ENCODE data around the gene SEMA4D.
"Not testable (repeated sequence)": the region's sequence is repeated elsewhere in the genome, so short reads cannot be mapped to it uniquely, and the experiment has no call there.

The SEMA4D gene

GRCh38 chr9:89482901-89483361, 15.0 kb downstream of the SEMA4D start:
- no peak for DNase-seq (ENCODE audit: low read depth in 2 of 2)

DNA sequence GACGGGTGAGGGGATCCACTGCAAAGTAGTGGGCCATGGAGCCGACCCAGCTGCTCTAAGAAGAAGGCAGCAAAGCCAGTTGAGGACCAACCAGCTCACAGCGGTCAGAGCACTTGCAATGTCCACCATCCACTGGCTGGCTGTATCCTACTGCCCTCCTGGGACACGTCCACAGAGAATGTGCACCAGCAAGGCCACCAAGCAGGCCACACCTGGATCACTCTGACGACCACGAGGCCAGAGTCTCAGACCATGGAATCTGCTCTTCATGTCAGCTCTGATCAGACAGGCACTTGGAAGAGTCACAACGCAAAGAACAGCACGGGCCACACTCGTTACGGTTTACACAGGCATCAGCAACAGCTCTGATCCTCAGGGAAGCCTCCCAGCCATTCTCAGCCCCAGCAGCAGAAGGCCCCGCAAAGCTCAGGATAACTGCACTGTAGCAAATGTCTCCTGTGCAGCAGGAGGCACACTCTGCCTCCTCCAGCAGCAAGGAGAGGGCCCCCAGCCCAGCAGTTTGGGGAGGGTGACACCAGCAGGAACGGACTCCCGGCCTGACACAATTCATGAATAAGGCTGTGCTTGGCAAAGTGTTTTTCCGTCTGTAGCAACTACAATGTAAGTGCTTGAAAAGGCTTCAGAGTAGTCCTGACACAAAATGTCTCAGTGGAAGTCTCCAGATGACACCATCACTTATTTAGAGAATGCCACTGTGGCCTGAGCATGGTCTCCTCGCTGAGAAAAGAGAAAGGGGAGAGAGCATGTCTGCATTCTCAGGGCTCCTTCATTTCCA, 15.7 kb downstream of the SEMA4D start:
- no peak for DNase-seq (ENCODE audit: low read depth in 2 of 2)

DNA sequence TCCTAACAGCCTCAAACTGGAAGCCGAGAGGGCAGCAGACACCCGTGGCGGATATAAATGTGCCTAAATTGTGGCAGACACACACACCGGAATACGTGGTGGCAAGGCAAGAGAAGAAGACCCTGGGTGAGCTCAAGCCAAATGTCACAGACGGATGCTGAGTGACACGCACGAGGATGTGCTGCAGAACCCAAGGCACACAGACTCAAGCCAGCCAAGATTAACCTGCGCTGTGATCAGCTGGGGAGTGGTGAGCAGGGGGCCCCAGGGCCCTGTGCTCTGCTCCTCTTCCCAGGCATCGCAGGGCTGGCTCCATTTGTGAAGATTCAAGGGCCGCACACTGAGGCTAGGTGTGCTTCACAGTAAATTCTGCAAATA, 16.4 kb downstream of the SEMA4D start:
- no peak for DNase-seq (ENCODE audit: low read depth in 2 of 2)

DNA sequence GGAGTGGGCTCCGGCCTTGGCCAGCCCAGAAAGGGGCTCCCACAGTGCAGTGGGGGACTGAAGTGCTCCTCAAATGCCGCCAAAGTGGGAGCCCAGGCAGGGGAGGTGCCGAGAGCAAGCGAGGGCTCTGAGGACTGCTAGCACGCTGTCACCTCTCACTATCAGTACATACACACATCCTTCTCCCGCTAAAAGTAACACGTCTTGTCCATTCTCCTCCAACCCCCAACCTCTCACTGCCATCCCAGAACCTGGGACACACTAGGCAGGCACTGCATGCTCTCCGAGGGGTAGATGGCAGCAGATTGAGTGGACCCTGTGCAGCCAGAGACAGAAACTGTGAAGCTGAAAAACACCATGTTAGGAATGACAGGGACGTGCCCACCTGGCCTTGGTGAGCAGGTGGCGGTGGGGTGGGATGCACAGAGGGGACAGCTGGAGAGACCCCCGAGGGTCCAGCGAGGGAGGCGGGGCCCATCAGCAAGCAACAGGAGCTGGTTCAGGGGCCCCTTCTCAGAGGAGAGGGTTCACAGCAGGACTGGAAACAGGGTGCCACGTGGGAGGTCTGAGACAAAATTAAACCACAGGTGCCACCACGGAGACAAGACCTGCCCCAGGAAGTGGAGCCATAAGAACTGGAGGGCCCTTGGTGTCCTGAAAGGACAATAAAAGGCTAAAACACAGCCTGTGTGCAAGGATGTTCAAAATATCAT, 16.9 kb downstream of the SEMA4D start:
- DNase-seq (ENCODE audit: low read depth in 2 of 2), result no peak

- not testable (repeated sequence) for DNase-seq (ENCODE audit: low read depth in 2 of 2)
These were observed 17.5 kb downstream of the SEMA4D start for GRCh38 chr9:89480372-89480771.

GRCh38 chr9:89479669-89480011, 18.3 kb downstream of the SEMA4D start:
- not testable (repeated sequence) for DNase-seq (ENCODE audit: low read depth in 2 of 2)

DNA sequence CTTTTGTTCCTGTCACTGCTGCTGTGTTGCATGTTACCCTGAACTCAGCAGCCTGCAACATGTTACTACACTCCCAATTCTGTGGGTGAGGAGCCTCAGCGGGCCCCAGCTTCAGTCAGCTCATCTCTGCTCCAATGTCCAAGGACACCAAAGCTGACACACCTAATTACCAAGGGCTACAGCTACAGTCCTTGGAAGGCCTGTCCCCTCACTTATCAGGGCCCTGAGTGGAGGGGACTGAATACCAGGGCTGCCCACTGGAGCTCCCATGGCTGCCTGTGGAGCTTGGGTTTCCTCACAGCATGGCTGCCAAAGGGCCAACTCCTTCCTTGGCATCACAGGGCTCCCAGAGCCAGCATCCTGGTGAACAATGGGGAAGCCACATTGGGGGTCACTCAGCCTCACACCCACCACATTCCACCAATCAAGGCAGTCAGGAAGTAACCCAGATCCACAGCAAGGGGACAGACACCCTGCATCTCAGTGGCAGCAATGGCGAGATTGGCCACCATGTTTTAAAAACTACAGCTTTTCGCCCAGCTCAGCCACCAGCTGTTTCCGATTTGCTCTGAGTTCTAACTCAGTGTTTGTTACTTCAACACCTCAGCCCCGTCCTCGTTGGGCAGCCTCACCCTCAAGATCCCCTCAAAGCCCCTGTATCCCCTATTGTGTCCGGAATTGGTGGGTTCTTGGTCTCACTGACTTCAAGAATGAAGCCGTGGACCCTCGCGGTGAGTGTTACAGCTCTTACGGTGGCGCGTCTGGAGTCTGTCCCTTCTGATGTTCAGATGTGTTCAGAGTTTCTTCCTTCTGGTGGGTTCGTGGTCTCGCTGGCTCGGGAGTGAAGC, 18.9 kb downstream of the SEMA4D start:
- DNase-seq (ENCODE audit: low read depth in 2 of 2), result no peak

DNA sequence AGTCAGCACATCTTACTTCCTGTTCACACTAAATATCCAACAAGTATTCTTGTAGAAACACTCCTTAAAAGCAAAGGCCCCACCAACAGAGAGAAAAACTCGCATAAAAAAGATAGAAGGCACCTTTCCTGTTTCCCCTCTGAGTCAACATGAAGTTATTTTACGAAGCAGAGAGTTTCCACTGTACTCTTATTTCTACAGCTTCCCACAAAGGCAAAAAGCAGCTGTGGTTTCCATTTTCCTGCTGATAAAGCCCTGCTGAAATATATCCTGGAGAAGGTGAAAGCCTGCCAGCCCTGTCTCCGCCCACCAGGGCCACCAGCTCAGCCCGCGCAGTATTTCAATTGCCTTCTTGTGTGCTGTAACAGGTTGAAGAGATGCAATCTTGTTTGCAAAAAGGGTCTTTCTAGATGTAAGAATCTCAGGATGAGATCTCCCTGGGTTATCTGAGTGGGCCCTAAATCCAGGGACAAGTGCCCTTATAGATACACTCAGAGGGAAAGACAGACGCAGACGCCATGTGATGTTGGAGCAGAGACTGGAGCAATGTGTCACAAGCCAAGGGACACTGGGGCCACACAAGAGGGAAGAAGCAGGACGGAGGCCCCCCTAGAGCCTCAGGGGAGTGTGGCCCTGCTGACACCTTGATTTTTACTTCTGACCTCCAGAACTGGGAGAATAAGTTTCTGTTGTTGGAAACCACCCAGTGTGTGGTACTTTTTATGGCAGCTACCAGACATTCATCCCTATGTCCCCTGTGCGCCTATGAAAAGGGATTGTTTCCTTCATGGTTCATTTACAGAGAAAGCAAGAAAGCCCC, 19.9 kb downstream of the SEMA4D start:
- no peak for DNase-seq (ENCODE audit: low read depth in 2 of 2)

- DNase-seq (ENCODE audit: low read depth in 2 of 2), result no peak
These were observed 20.5 kb downstream of the SEMA4D start for GRCh38 chr9:89477384-89477783.

DNA sequence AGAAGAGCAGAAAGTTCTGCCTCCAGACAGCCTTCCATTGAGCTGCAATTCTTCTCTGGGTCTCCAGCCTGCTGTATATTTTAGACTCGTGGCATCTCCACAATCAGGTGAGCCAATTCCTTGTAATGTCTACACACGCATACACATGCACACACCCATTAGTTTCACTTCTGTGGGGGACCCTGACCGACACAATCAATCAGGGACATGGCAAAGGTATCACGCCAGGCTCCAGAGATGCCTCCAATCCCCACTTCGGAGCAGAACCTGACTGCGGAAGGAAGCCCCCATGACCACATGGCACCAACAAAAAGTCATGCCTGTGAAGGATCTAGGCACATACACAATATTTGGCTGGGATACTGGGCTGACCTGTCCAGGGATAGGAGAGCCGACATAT, 21.4 kb downstream of the SEMA4D start:
- no peak for DNase-seq (ENCODE audit: low read depth in 2 of 2)

- DNase-seq (ENCODE audit: low read depth in 2 of 2), result no peak
These were observed 21.9 kb downstream of the SEMA4D start for GRCh38 chr9:89475891-89476440.

- no peak for DNase-seq (ENCODE audit: low read depth in 2 of 2)
These were observed 23.0 kb downstream of the SEMA4D start for GRCh38 chr9:89474939-89475338.

DNA sequence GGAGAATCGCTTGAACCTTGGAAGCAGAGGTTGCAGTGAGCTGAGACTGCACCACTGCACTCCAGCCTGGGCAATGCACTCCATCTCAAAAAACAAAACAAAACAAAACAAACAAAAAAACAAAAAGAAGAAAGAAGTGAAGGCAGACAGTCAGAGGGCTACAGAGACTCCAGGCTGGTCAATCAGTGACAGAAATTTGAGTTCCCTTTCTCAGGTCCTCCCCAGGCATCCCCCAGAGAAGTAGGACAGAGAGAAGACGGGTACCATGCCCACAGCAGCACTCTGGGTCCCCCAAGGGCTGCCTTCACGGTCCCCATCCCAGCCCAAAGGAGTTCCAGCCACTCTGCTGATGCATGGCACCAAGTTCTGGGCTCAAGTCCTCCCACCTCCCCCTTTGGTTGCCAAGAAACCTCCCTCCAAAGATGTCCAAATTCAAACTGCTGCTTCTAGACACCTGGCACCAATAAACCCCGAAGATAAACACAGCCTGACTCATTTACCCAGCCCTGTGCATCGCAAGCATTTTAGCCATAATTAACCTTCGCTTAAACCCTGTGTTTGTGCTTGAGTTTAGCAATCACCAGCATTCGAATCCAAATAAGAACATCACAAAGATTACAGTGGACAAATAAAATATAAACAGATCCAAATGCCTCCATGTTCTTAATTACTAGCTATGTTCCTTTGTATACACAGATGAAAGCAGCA, 24.0 kb downstream of the SEMA4D start:
- DNase-seq (ENCODE audit: low read depth in 2 of 2), result no peak

DNA sequence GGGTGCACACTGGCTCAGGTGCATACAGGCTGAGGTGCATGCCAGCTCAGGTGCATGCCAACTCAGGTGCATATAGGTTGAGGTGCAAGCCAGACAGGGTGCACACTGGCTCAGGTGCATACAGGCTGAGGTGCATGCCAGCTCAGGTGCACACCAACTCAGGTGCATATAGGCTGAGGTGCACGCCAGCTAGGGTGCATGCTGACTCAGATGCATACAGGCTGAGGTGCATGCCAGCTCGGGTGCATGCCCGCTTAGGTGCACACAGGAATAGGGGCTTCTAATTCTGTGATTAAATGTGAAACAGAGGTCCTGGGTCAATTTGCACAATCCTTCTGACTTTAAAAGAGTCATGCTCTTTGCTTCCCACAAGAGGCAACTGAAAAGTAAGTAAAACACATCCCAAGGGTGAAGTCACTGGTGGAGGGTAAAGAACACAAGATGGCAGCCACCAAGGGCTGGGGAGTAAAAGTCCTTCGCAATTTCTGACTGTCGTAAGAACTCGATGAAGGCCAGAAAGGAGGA, 26.1 kb downstream of the SEMA4D start:
- DNase-seq (ENCODE audit: low read depth in 2 of 2), result not testable (repeated sequence)

DNA sequence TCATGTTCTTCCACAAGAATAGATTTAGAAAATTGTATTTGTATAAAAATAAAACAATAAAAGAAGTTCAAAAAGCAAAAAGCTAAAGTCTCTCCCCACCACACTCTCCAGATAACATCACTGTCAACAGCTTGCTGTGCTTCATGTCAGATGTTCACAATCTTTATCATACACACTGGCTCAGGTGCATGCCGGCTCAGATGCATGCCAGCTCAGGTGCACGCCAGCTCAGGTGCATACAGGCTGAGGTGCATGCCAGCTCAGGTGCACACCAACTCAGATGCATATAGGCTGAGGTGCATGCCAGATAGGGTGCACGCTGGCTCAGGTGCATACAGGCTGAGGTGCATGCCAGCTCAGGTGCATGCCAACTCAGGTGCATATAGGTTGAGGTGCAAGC, 26.5 kb downstream of the SEMA4D start:
- no peak for DNase-seq (ENCODE audit: low read depth in 2 of 2)

DNA sequence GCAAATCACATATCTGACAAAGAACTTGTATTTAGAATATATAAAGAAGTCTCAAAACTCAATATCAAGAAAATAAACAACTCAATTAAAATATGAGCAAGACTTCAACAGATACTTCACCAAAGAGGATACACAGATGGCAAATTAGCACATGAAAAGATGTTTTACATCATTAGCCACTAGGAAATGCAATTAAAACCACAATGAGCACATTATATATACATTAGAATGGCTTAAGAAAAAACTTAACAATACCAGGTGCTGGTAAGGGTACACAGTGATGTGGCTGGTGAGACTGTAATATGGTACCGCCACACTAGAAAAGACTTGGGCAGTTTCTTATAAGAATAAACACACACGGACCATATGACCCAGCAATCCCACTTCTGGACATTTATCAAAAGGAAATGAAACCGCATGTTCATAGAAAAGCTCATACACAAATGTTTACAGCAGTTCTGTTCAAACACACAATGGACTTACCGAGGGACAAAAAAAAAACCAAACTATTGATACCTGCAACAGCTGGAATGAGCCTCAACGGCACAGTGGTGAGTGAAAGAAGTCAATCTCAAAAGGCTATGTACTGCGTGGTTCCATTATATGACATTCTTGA, 27.6 kb downstream of the SEMA4D start:
- DNase-seq (ENCODE audit: low read depth in 2 of 2), result no peak

- DNase-seq (ENCODE audit: low read depth in 2 of 2), result no peak
These were observed 28.9 kb downstream of the SEMA4D start for GRCh38 chr9:89469003-89469402.

- no peak for DNase-seq (ENCODE audit: low read depth in 2 of 2)
These were observed 29.5 kb downstream of the SEMA4D start for GRCh38 chr9:89468281-89468960.

DNA sequence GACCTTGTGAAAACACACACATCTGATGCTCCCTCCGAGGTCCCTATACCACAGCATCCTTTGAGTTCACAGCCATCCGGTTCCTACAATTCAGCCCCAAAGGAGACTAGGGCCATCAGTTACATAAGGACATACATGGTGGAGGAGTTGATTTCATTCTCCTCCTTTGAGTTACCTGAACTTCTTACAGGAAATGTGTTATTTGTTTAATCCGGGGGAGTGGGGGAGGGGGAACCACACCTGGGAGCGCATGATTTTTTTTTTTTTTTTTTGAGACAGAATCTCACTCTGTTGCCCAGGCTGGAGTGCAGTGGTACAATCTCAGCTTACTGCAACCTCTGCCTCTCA, 30.7 kb downstream of the SEMA4D start:
- no peak for DNase-seq (ENCODE audit: low read depth in 2 of 2)

Data from activated CD8-positive, alpha-beta memory T cell treated with anti-CD3 and anti-CD28 coated beads for 4 hours (primary cell).